ENCODE results near the gene TOM1L1.

DNA sequence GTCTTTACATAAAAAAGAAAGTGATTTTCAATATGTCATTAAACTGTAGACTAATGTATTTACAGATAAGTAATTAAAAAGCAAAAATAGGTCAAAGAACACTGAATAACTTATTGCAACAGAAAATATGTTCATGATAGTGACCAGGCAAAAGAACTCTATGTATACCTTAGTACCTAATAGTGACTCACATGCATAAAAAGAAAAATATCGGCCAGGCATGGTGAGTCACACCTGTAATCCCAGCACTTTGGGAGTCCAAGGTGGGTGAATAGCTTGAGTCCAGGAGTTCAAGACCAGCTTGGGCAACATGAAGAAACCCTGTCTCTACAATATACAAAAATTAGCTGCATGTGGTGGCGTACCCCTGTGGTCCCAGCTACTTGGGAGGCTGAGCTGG lies 33.0 kb upstream of the TOM1L1 start:
- no peak for TF ChIP-seq CTCF (IDR thresholded peaks at IDR 0.05)
- TF ChIP-seq EP300 (IDR thresholded peaks at IDR 0.05; ENCODE audit: low read depth), result no peak

Data from transverse colon (tissue), 3 donors.